Measurements from ENCODE around the gene NPY4R2.
"Not testable (repeated sequence)": the region's sequence is repeated elsewhere in the genome, so short reads cannot be mapped to it uniquely, and the experiment has no call there.

NPY4R2 gene, protein sequence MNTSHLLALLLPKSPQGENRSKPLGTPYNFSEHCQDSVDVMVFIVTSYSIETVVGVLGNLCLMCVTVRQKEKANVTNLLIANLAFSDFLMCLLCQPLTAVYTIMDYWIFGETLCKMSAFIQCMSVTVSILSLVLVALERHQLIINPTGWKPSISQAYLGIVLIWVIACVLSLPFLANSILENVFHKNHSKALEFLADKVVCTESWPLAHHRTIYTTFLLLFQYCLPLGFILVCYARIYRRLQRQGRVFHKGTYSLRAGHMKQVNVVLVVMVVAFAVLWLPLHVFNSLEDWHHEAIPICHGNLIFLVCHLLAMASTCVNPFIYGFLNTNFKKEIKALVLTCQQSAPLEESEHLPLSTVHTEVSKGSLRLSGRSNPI

DNA sequence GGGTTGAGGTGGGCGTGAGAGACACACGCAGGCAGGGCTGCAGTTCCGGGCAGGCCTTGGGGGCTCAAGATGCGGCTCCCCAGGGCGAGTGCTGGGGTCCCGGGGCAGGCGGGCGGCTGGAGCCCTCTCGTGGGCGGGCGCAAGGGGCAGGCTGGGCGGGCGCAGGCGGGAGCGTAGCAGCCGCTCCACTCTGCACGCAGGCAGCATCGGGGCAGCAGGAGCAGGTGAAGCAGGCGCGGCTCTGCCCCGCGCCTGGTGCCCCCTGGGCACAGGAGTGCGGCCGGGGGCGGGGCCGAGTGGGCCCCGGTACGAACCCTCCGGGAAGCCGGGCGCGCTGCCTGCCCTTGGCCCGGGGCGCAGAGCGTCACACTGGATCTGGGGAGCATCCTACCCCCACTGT is at the start of gene NPY4R2:
TSS of gene NPY4R2 (plus strand) at position 188 of the 400 bp plus-strand sequence. CDS start 3,326 bp downstream, outside the sequence.
- DNase-seq (ENCODE audit: low spot score), result not testable (repeated sequence)

DNA sequence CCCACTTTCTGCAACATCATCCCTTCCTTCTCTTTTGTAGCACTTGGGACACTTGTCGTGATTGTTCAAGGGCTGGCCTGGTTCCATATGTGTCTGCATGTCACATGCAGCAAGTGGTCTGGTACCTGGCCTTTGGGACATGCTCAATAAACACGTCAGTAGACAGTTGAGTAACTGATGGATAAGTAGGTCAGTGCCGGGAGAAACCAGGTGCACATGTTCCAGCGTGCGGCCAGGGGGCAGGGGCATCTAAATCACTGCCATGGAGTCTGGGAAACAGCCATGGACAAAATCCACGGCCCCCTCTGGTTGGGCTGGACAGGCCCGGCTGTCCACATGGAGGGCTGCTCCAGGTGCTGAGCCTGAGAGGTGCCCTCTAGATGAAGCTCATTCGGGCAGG is 47.6 kb upstream of the NPY4R2 start:
- not testable (repeated sequence) for DNase-seq (ENCODE audit: low spot score)

DNA sequence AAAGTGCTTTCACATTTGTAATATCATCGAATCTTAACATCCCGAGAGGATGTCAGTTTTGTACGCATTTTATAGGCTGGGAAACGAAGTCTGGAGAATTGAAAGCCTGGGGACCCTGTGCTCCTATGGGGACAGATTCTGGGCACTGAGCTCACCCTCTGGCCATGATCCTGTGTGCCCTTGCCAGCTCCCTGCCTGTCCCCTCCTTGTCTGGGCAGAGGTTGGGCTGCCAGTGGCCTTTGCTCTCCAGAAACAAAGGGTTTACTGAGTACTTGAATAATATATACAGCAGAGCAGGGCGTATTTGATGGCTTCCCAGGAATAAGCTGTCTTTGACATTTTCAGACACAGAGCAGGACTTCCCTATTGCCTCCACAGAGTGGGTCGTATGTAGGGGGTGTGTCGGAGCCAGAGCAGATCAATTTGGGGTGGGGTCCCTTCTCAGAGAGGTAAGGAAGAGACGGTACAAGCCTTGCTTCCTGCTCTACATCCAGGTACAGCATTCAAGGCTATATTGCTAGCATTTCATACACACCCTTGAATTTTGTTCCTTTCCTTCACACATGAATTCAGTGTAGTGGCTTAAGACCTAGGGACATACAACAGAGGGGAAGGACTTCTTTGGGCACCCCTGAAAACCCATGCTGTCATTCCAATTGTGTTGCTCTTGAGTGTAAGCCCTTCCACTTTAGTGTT is 46.8 kb upstream of the NPY4R2 start:
- DNase-seq (ENCODE audit: low spot score), result not testable (repeated sequence)

DNA sequence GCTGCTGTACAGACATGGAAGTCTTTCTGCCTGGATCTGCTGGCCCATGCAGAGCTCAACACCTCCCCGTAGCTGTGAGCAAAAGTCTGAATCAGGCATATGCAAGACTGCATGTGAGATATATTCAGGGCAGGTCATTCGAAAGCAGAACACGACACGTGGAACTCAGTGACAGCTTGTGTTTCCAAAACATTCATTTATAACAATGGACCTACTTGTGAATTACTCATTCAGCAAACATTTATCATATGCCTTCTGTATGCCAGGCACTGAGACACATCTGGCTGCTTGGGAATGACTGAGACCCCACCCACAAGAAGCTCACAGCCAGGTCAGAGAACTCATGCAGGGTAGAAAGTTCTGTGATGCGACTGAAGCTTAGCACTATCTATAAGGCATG is 46.2 kb upstream of the NPY4R2 start:
- DNase-seq (ENCODE audit: low spot score), result not testable (repeated sequence)

DNA sequence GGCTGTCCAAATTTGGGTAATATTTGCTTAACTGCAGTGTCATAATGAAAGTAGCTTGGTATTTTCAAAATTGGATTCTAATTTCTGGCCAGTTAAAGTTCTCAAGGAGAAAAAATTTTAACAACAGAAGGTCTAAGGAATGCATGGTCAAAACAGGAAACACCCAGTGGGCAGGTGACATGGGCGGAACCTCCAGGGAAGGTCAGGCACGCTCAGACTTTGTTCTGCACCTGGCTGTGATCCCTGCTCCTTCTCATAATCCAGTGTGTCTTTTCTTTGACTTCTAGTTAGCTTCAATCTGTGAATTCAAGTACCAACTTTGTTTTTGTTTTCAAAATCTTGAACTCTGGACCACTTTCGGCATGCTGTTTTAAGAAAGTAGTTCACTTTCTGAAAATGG is 34.2 kb upstream of the NPY4R2 start:
- DNase-seq (ENCODE audit: low spot score), result not testable (repeated sequence)

DNA sequence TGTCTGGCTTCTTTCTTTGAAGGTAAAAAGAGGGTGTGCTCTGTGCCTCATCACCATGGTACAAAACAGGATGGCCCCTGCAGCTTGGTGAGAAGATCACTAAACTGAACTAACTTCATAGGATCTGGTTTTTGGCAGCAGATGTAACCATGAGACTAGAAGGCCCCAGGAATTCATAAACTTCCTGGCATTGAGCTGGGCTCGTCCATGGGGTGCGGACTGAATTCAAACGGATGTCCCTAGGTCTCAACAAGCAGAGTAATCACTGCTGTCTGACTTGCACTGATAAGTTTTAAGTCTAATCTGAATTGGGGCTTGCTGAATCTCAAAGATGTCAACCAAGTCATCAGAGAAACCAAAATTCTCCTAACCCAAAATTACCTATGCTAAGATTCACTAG is 33.5 kb upstream of the NPY4R2 start:
- DNase-seq (ENCODE audit: low spot score), result not testable (repeated sequence)

DNA sequence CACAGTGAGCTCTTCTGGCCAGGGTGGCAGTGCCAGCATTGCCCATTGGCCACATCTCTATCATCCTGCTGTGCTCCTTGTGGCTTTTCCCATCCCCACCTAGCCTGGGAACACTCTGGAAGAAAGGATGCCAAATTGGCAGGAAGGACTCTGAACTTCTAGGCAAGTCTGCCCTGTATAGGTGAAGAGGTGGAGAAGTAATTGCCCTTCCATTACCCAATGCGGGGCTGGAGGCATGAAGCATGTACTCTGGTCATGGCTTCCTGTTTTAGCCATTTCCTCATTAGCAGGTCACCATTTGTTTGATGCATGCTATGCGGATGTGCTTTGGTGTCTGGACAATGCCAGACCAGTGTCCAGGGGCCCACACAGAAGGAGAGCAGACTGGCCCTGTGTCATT is 32.1 kb upstream of the NPY4R2 start:
- DNase-seq (ENCODE audit: low spot score), result not testable (repeated sequence)

DNA sequence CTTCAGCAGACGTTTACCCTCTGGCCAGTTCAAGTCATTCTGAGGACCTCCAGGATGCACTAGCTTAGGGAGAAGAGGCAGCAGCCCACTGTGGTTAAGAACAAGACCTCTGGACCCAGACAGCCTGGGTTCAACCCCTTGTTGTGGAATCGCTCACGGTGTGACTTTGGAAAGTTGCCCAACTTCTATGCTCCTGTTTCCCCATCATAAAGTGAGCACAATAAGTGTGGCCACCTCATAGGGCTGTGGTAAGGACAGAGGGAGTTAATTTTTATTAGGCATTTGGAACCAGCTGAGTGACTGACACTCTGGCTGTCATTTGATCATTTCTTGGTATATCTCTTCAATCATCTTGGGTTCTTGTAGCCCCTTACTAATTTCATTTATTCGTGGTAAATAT is 31.6 kb upstream of the NPY4R2 start:
- not testable (repeated sequence) for DNase-seq (ENCODE audit: low spot score)

DNA sequence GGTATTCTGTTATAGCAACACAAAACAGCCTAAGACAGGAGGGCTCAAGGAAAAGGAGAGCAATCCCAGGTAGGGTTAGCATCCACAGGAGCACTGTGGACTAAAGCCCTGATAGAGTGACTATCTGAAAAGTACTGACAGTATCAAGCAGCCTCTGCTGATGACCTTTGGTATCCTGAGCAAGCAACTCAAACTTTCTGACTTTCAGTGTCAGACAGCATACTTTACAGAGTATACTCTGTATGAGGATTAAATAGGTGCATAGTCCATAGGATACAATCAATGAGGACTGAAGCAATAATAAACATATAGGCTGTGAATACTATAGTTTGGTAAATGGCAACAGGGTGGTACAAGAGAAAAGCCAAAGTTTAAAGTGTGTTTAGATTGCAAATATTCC is 27.7 kb upstream of the NPY4R2 start:
- not testable (repeated sequence) for DNase-seq (ENCODE audit: low spot score)

DNA sequence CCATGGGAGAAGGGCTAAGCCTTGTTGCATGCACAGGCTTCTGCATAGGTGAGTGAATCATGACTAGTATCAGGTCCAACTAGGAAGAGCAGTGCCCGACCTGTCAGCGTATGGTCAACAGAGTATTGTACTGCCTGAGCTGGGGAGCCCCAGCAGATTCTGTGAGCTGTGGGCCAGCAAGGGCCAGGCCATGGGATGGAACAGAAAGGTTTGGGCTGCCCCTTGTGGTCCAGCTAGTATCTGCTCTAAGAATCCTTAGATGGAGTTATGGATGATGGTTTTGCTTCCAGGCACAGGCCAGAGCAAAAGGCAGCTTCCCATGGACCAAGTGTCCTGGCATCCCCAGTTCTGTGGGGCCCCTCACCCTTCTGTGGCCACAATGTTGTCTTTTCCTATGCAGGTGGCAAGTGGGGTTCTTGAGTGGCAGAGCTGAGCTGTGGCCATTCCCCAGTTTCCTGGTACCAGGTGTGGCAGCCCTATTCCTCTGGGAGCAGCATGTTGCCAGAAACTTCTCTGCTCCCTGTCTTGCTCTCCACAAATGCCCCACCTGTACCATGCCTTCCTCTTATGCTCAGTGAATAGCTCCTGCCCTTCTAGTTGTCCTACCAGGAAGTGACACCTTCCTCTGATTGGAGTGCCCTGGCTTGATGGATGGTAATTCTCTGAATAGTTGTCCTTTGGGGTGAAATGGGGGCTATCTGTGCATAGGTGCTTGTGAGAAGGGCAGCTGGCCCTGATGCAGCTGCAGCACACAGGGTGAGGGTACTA is 25.8 kb upstream of the NPY4R2 start:
- DNase-seq (ENCODE audit: low spot score), result not testable (repeated sequence)

DNA sequence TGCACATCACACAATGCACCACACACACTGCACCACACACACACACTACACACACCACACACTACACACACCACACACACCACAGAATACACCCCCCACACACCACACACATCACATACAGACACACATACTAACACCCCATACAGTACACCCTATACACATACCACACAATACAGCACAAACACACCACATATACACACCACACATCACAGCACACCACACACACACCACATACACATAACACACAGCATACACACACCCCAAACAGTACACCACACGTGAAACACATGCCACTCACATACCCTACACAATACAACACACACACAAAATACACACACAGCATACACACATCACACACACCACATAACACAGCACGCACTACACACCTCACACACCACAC is 23.9 kb upstream of the NPY4R2 start:
- not testable (repeated sequence) for DNase-seq (ENCODE audit: low spot score)

DNA sequence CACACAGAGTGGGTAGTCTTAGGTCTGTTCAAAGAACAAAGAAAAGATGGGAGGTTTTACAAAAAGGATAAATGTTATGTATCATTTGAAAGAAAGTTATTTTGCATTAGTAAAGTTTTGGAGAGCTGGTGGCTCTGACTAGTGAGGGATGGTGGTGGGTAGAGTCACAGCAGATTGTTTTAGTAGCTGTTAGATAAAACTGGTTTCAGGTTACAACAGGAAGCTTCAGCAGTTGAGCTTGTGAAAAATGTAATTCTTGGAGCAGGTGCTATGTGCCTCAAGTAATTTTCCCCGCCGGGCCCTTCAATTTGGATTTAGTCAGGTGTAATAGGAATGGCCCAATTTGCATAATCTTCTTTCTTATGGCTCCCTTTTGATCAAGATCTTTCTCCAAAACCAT is 20.6 kb upstream of the NPY4R2 start:
- DNase-seq (ENCODE audit: low spot score), result not testable (repeated sequence)

DNA sequence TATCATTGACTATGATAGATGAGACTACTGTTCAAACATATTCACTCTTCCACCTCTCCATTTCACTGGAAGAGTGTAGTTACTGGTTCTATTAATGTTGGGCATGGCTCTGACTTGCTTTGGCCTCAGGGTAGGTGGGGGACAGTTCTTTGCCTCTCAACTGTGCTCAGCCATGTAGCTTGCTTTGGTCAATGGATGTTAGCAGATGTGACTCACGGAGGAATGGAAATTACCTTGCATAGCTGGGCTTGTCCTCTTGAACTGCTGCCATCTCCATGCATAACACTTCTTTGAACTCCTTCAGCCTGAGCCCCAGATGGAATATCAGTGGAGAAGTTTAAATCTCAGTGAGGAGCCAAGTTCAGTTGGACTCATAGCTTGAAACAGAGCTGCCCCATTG is 9.1 kb upstream of the NPY4R2 start:
- not testable (repeated sequence) for DNase-seq (ENCODE audit: low spot score)

DNA sequence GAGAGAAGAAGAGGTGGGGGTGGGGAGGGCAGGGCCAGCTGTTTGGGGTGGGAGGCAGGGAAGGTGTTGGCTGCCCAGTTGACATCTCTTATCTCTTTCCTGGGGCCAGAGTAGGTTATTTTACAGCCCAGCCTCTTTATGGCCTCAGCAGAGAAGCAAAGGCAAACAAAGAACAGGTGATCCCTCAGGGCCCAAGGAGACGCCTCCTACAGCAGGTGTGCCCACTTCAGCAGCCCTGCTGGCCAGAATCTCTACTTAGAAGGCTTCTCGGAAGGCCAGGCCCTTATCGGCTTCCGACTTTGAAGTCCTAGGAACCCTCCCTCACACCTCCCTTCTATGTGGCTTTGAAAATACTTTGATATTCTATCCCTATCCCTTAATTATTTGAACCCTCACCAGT is 8.0 kb upstream of the NPY4R2 start:
- DNase-seq (ENCODE audit: low spot score), result not testable (repeated sequence)

DNA sequence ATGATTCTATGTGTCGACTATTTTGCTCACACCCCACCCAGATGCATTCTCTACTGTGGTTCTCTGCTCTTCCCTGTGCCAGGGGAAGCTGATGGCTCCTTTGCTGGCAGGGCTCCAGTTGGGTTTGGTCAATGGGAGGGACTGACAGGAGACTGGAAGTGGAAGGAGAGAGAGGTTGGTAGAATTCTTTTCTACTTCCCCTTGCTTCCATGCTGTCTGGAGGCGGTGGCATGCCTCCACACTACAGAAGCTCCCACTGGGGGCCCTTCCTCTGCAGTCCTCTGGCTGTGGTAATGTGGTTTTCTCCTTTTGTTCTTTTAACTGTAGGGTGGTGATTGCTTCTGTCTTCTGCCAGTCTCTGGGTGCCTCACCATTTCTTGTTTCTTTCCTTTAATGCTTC is 4.4 kb upstream of the NPY4R2 start:
- DNase-seq (ENCODE audit: low spot score), result not testable (repeated sequence)

DNA sequence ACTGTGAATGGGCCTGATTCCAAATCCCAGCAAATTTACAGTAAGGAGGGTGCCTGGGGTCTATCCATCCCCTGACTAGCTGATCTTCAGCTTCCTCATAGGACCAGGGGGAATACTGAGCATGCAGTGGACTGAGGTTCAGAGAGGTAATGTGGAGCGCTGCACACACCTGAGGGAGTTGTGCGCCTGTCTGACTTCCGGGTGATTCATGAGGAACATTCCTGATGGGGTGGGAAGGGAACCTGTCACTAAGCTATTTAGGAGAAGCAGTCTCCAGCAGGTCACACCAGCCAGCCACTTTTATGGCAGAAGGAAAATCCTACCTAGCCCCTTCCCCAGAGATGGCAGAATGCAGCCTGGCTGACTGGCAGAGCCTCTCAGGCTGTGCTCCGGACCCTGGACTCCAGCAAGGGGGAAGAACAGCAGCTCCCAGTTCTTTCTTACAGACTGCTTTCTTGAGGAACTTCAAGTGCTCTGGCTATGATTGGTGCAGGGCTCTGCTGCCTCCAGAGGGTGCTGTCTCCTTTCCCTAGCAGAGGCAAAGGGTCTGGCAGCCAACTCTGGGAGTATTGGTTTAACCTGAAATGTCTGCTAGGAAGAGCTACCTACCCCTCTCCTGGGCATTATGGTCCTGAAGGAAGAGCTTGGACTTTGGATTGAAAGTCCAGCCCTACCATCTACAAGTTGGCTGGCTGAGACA is 2.5 kb upstream of the NPY4R2 start:
- not testable (repeated sequence) for DNase-seq (ENCODE audit: low spot score)

DNA sequence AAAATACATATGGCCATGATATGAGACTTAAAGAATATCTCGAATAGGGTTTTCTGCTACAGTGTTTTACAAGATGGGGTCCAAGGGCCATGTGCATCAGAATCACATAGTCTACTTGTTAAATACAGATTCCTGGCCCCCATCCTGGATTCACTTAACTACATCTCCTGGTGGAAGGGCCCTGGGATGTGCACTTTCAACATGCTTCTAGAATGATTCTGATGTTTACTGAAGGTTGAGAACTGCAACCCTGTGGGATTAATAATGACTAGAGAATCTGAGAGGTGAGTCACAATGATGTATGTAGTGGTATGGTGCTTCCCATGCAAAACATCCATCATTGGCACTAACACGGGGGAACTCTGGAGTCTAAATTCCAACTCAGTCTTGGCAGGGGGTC is 2.1 kb downstream of the NPY4R2 start:
- DNase-seq (ENCODE audit: low spot score), result not testable (repeated sequence)

DNA sequence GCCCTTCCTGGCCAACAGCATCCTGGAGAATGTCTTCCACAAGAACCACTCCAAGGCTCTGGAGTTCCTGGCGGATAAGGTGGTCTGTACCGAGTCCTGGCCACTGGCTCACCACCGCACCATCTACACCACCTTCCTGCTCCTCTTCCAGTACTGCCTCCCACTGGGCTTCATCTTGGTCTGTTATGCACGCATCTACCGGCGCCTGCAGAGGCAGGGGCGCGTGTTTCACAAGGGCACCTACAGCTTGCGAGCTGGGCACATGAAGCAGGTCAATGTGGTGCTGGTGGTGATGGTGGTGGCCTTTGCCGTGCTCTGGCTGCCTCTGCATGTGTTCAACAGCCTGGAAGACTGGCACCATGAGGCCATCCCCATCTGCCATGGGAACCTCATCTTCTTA is 4.0 kb downstream of the NPY4R2 start:
- not testable (repeated sequence) for DNase-seq (ENCODE audit: low spot score)

DNA sequence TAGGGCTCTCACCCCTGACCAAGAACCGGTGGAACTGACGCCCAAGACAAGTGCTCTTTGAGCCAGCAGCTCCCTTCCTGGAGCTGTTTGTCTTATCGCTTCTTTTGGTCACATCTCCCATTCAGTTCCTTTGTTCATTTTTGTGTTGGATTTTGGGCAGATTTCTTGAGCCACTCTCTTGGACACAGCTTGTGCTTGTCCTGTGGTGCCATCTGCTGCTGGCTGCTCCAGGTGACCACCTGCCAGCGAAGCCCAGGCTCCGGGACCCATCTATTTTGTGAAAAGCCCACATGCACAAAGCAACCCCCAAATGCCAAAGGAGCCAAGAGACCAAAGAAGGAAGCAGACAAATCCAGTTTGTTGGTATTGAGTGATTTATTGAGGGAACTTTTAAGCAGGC is 6.2 kb downstream of the NPY4R2 start:
- not testable (repeated sequence) for DNase-seq (ENCODE audit: low spot score)

DNA sequence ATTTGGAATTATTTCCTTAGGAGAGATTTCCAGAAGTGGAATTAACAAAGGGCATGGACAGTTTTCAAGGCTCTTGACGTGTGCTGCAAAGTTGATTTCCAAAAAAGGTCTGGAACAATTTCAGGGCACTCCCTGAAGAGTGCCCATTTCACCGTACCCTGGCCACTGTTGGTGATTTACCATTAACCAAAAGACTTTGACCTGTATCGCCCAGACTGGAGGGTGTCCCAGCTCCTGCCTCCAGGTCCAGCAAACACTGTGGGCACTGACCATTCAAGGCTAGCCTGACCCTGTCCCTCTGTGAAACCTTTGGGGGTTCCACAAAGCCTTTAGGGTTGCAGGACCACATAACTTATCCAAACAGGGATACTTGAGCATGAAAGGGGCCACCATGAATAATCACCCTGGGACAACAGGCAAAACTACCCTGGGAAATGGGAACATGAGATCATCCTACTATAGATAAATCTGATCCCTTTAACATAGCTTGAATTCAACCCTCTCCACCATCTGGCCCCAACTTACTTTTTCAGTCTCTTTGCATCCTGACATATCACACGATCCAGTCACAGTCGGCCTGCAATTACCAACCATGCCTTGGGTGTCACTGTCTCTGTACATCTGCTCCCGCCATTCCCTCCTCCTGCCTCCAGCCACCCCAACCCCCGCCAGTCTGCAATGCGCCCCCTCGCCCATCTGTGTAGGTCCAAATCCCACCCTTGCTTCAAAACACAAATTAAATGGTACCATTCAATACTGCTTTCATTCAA is 8.9 kb downstream of the NPY4R2 start:
- not testable (repeated sequence) for DNase-seq (ENCODE audit: low spot score)

DNA sequence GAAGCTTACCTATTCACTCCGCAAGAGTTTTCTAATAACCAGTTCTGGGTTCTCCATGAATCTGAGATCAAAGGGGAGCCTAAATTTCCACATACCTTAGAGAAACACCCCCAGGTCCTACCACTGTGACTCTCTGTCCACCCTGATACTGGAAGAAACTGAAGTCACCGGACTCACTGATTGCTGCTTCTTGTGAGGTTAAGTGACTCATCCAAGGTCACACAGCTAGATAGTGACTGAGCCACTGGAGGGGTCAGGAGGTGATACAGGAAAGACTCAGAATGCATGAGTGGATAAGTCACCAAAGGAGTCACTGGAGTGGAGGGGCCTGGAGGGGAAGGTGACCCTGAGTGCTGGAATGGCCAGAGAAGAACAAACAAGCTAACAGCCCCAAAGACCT is 9.8 kb downstream of the NPY4R2 start:
- not testable (repeated sequence) for DNase-seq (ENCODE audit: low spot score)

All from globus pallidus (tissue), 1 donor.